ENCODE measurements around the gene ARHGAP42.
A peak's percentile ranks its signal among the peaks of the same experiment; 100 is the strongest.
"Not testable (repeated sequence)": the region's sequence is repeated elsewhere in the genome, so short reads cannot be mapped to it uniquely, and the experiment has no call there.

The ARHGAP42 gene

GRCh38 chr11:100740440-100740839, 53.4 kb downstream of the ARHGAP42 start:
- H3K79me2 ChIP-seq (ENCODE audit: control insufficient read depth, insufficient read depth, low read length, unreplicated experiment), result peaks cover 3% of the 10 kb centered on the region
- no peak overlapping the region for H3K27ac ChIP-seq (ENCODE audit: low read depth, low read length)
- no peak overlapping the region for H2AFZ ChIP-seq (ENCODE audit: low read length, unreplicated experiment)
- H3K4me1 ChIP-seq (ENCODE audit: control insufficient read depth, insufficient read depth, low read length, unreplicated experiment), result peaks cover 23% of the 10 kb centered on the region
- no peaks in the 10 kb centered on the region for H3K27me3 ChIP-seq (ENCODE audit: insufficient read depth, low read length)
- 0 out of 2 replicates have a peak overlapping the region, but pooled peaks have one; percentile 11 for H3K4me3 ChIP-seq (ENCODE audit: low read depth, low read length)
- H3K36me3 ChIP-seq (ENCODE audit: insufficient read depth, low read length), result no peaks in the 10 kb centered on the region

GRCh38 chr11:100741866-100742625, 55.0 kb downstream of the ARHGAP42 start:
- Histone ChIP-seq H3K27me3 (ENCODE audit: insufficient read depth, low read length) (no peaks in the 10 kb centered on the region), H3K4me3 (ENCODE audit: low read depth, low read length) (no peak overlapping the region), H3K4me1 (ENCODE audit: control insufficient read depth, insufficient read depth, low read length, unreplicated experiment) (peaks cover 23% of the 10 kb centered on the region), H3K36me3 (ENCODE audit: insufficient read depth, low read length) (no peaks in the 10 kb centered on the region), H3K27ac (ENCODE audit: low read depth, low read length) (no peak overlapping the region), H3K79me2 (ENCODE audit: control insufficient read depth, insufficient read depth, low read length, unreplicated experiment) (peaks cover 3% of the 10 kb centered on the region), H2AFZ (ENCODE audit: low read length, unreplicated experiment) (no peak overlapping the region)

- no peak overlapping the region for H3K4me3 ChIP-seq (ENCODE audit: low read depth, low read length)
- H3K27me3 ChIP-seq (ENCODE audit: insufficient read depth, low read length), result no peaks in the 10 kb centered on the region
- H2AFZ ChIP-seq (ENCODE audit: low read length, unreplicated experiment), result no peak overlapping the region
- H3K27ac ChIP-seq (ENCODE audit: low read depth, low read length), result no peak overlapping the region
- no peaks in the 10 kb centered on the region for H3K4me1 ChIP-seq (ENCODE audit: control insufficient read depth, insufficient read depth, low read length, unreplicated experiment)
- H3K36me3 ChIP-seq (ENCODE audit: insufficient read depth, low read length), result no peaks in the 10 kb centered on the region
- no peaks in the 10 kb centered on the region for H3K79me2 ChIP-seq (ENCODE audit: control insufficient read depth, insufficient read depth, low read length, unreplicated experiment)
Measured at GRCh38 chr11:100746448-100746847, 59.4 kb downstream of the ARHGAP42 start.

DNA sequence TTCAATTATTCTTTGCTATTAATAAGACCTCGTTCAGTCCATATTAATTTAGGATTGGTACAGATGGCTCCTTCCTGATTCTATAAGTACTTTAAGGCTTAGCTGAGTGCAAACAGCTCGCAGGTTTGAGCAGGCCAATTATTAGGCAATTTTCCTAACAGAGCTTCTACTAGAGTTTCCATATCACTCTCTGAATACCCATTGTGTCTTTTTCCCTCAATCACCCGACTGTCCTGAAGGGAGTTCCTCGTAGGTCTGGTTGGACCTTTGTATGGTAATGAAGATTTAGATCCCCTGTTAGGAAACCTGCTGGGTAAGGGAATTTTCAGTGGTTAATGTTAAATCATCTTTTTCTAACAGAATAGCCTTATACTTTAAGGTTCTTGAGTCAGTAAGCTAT, 61.1 kb downstream of the ARHGAP42 start:
- Histone ChIP-seq H3K27me3 (ENCODE audit: insufficient read depth, low read length) (no peaks in the 10 kb centered on the region), H3K4me3 (ENCODE audit: low read depth, low read length) (no peak overlapping the region), H2AFZ (ENCODE audit: low read length, unreplicated experiment) (no peak overlapping the region), H3K27ac (ENCODE audit: low read depth, low read length) (no peak overlapping the region), H3K36me3 (ENCODE audit: insufficient read depth, low read length) (no peaks in the 10 kb centered on the region), H3K79me2 (ENCODE audit: control insufficient read depth, insufficient read depth, low read length, unreplicated experiment) (no peaks in the 10 kb centered on the region), H3K4me1 (ENCODE audit: control insufficient read depth, insufficient read depth, low read length, unreplicated experiment) (no peaks in the 10 kb centered on the region)

DNA sequence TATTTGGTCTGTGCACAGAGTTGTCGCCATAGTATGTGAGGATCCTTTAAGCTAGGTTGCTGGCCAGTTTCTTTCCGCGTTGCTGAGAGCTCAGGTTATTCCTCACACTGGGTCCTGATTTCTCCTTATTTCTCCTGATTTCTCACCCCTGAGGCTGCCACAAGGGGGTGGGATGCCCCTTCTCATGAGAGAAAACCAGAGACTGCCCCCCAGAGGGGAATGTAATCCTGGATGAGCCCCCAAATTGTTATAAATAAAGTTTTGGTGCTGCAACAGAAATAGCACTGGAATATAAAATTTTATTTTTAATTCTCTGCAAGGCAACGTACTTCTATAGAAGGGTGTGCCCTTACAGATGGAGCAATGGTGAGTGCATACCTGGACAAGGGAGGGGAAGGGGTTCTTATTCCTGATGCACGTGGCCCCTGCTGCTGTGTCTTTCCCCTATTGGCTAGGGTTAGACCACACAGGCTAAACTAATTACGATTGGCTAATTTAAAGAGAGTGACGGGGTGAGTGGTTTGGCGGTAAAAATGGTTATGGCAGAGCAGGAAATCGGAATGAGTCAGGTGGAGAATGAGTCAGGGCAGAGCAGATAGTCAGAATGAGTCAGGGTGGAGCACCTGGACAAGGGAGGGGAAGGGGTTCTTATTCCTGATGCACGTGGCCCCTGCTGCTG, 62.9 kb downstream of the ARHGAP42 start:
- H3K27ac ChIP-seq (ENCODE audit: low read depth, low read length); H3K27me3 ChIP-seq (ENCODE audit: insufficient read depth, low read length); H3K79me2 ChIP-seq (ENCODE audit: control insufficient read depth, insufficient read depth, low read length, unreplicated experiment); H3K4me3 ChIP-seq (ENCODE audit: low read depth, low read length); H3K4me1 ChIP-seq (ENCODE audit: control insufficient read depth, insufficient read depth, low read length, unreplicated experiment); H3K36me3 ChIP-seq (ENCODE audit: insufficient read depth, low read length); H2AFZ ChIP-seq (ENCODE audit: low read length, unreplicated experiment): not testable (repeated sequence)

- not testable (repeated sequence) for H3K36me3 ChIP-seq (ENCODE audit: insufficient read depth, low read length); H3K4me3 ChIP-seq (ENCODE audit: low read depth, low read length); H2AFZ ChIP-seq (ENCODE audit: low read length, unreplicated experiment); H3K79me2 ChIP-seq (ENCODE audit: control insufficient read depth, insufficient read depth, low read length, unreplicated experiment); H3K27ac ChIP-seq (ENCODE audit: low read depth, low read length); H3K27me3 ChIP-seq (ENCODE audit: insufficient read depth, low read length); H3K4me1 ChIP-seq (ENCODE audit: control insufficient read depth, insufficient read depth, low read length, unreplicated experiment)
Measured at GRCh38 chr11:100750566-100750891, 63.4 kb downstream of the ARHGAP42 start.

DNA sequence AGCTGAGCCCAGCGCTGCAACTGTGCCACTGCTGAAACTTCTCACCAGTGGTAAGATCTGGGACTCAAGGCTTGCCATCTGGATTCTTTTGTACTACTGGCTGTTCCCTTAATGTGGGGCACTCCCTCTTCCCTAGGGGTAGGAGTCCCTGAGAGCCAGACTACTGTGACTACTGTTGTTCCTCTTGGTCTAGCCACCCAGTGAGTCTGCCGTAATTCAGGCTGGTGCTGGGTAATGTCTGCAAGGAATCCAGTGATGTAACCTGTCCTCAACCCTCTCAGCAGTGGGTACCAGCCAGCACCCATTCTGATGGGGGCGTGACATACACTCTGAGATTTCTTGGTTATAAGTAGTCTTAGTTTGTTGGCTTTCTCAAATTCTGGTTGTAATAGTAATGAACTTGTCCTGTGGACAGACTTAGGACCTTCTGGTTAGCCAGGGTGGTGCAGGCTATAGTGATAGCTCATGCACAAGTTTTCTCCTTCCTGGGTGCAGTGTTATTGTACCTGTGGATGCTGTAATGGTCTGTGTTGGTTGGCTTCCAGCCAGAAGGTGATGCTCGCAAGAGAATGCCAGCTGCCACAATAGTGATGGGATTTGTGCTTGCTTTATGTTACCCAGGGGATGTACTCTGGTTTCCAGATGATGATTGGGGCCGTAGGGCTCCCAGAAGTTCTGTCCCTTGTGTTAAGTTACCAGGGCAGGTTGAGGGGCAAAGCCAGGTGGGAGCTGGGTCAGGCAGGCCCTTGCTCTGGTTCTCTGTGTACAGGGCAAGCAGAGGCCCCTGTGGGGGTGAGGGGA, 65.5 kb downstream of the ARHGAP42 start:
- Histone ChIP-seq H3K36me3 (ENCODE audit: insufficient read depth, low read length) (no peaks in the 10 kb centered on the region), H2AFZ (ENCODE audit: low read length, unreplicated experiment) (no peak overlapping the region), H3K27ac (ENCODE audit: low read depth, low read length) (no peak overlapping the region), H3K27me3 (ENCODE audit: insufficient read depth, low read length) (no peaks in the 10 kb centered on the region), H3K4me1 (ENCODE audit: control insufficient read depth, insufficient read depth, low read length, unreplicated experiment) (no peaks in the 10 kb centered on the region), H3K4me3 (ENCODE audit: low read depth, low read length) (no peak overlapping the region), H3K79me2 (ENCODE audit: control insufficient read depth, insufficient read depth, low read length, unreplicated experiment) (no peaks in the 10 kb centered on the region)

- no peak overlapping the region for H3K4me3 ChIP-seq (ENCODE audit: low read depth, low read length)
- no peaks in the 10 kb centered on the region for H3K27me3 ChIP-seq (ENCODE audit: insufficient read depth, low read length)
- H3K4me1 ChIP-seq (ENCODE audit: control insufficient read depth, insufficient read depth, low read length, unreplicated experiment), result no peaks in the 10 kb centered on the region
- no peaks in the 10 kb centered on the region for H3K79me2 ChIP-seq (ENCODE audit: control insufficient read depth, insufficient read depth, low read length, unreplicated experiment)
- no peak overlapping the region for H2AFZ ChIP-seq (ENCODE audit: low read length, unreplicated experiment)
- no peaks in the 10 kb centered on the region for H3K36me3 ChIP-seq (ENCODE audit: insufficient read depth, low read length)
- no peak overlapping the region for H3K27ac ChIP-seq (ENCODE audit: low read depth, low read length)
Measured at GRCh38 chr11:100753172-100753543, 66.1 kb downstream of the ARHGAP42 start.

DNA sequence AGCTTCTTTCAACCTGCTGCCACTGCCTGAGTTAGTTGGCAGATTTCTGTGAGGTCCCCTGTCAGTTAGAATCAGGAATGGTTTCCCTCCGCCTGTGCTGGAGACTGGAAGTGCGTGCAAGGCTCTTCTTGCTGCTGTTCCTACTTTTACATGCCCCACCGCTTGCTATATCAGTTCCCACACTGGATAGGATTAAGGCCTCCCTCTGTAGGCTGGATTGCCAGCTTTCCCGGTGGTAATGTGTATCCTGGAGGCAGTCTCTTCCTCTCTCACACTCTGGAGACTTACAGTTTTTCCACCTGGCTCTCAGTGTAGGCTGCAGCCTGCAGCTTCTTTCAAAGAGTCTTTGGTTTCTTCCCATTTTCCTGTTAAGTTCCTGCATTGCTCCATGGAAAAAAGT, 66.5 kb downstream of the ARHGAP42 start:
- Histone ChIP-seq H3K4me1 (ENCODE audit: control insufficient read depth, insufficient read depth, low read length, unreplicated experiment) (no peaks in the 10 kb centered on the region), H3K4me3 (ENCODE audit: low read depth, low read length) (no peak overlapping the region), H3K79me2 (ENCODE audit: control insufficient read depth, insufficient read depth, low read length, unreplicated experiment) (no peaks in the 10 kb centered on the region), H3K27ac (ENCODE audit: low read depth, low read length) (no peak overlapping the region), H2AFZ (ENCODE audit: low read length, unreplicated experiment) (no peak overlapping the region), H3K36me3 (ENCODE audit: insufficient read depth, low read length) (no peaks in the 10 kb centered on the region), H3K27me3 (ENCODE audit: insufficient read depth, low read length) (no peaks in the 10 kb centered on the region)

GRCh38 chr11:100756559-100756958, 69.5 kb downstream of the ARHGAP42 start:
- no peak overlapping the region for H2AFZ ChIP-seq (ENCODE audit: low read length, unreplicated experiment)
- H3K36me3 ChIP-seq (ENCODE audit: insufficient read depth, low read length), result no peaks in the 10 kb centered on the region
- no peaks in the 10 kb centered on the region for H3K79me2 ChIP-seq (ENCODE audit: control insufficient read depth, insufficient read depth, low read length, unreplicated experiment)
- H3K27ac ChIP-seq (ENCODE audit: low read depth, low read length), result no peak overlapping the region
- no peaks in the 10 kb centered on the region for H3K27me3 ChIP-seq (ENCODE audit: insufficient read depth, low read length)
- H3K4me3 ChIP-seq (ENCODE audit: low read depth, low read length), result no peak overlapping the region
- no peaks in the 10 kb centered on the region for H3K4me1 ChIP-seq (ENCODE audit: control insufficient read depth, insufficient read depth, low read length, unreplicated experiment)

All from ACC112 (cell line).